ENCODE results near the gene PGGHG. TPM values are rescaled to one million over a fixed set of nuclear protein-coding genes. Genes with fewer than 3 reads are reported as not detected.

Gene PGGHG
- total and polyA plus RNA-seq, 10 of the 15 experiments (the other 5 are each of a cell fraction or from before 2014, with no cell fraction given): 0.10 to 8.3 (median 1.8) TPM

GRCh38 chr11:283405-284104 is 5.4 kb upstream of the PGGHG start (continued):
- TF ChIP-seq CUX1 (IDR thresholded peaks at IDR 0.05; ENCODE audit: insufficient replicate concordance, low read depth, low read length) (no peak), EZH2 (IDR thresholded peaks at IDR 0.05; ENCODE audit: borderline replicate concordance, control insufficient read depth, low read depth, low read length) (no peak), FOXK2 (IDR thresholded peaks at IDR 0.05) (no peak), NRF1 (conservative IDR thresholded peaks at IDR 0.05; ENCODE audit: low read depth, low read length) (no peak), E4F1 (IDR thresholded peaks at IDR 0.05; ENCODE audit: borderline replicate concordance, partially characterized antibody) (no peak), ETV6 (conservative IDR thresholded peaks at IDR 0.05 in 1 of 2, IDR thresholded peaks at IDR 0.05 in 1 of 2; ENCODE audit: borderline replicate concordance in 1 of 2, low read depth in 1 of 2) (no peak), ATF7 (IDR thresholded peaks at IDR 0.05; ENCODE audit: low read depth) (no peak), ZNF592 (IDR thresholded peaks at IDR 0.05) (no peak)

All from GM12878 (cell line).